HL-60 (cell line): ENCODE measurements around the gene ADPGK.

ENCODE experiments used
- CTCF ChIP-seq: IDR thresholded peaks from one replicate; pipeline ENCODE4 v1.5.1; 2011; ENCODE audit warnings: low read length, control low read depth, inconsistent platforms; ENCODE audit not compliant: insufficient read depth
- POLR2AphosphoS5 ChIP-seq: IDR thresholded peaks from 2 replicates; pipeline ENCODE4 v1.6.1; 2012; ENCODE audit warnings: low read depth
- SPI1 ChIP-seq: IDR thresholded peaks from 2 replicates; pipeline ENCODE4 v1.6.1; 2012; ENCODE audit warnings: low read depth, mild to moderate bottlenecking, borderline replicate concordance

GRCh38 chr15:72749700-72750099 lies 33.9 kb downstream of the ADPGK start:
- TF ChIP-seq CTCF (no peak), POLR2AphosphoS5 (no peak), SPI1 (no peak)
